Measurements from ENCODE around the gene FGFR1OP2. TPM values are rescaled to one million over a fixed set of nuclear protein-coding genes. Genes with fewer than 3 reads are reported as not detected.

The FGFR1OP2 gene
- total and polyA plus RNA-seq, 8 donors: 9.3 to 23.3 (median 11.6) TPM

DNA sequence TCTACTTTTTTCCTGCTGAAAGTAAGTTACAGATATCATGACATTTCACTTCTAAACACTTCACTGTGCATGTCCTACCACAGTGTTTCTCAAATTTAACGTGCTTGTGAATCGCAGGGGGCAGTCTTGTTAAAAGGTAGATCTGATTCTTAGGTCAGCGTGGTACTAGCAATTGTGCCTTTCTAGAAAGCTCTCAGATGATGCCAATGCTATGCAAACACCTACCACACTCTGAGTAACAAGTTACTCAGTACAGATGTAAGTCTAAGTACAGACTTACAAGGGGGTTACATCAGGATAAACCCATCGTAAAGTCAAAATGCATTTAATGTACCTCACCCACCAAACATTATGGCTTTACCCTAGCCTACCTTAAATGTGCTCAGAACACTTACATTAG lies 53.6 kb downstream of the FGFR1OP2 start:
- no peak for ATAC-seq
- TF ChIP-seq CTCF (IDR thresholded peaks at IDR 0.05): no peak
- WGBS, 2 donors: 85 to 90% methylated on average over 4 of the region's 4 CpGs
- H3K4me3 ChIP-seq: no peak overlapping the region
- peaks cover 0 to 51% (median 21%) of the 10 kb centered on the region in 3 donors for H3K36me3 ChIP-seq
- intact Hi-C loops (cut with DNase I): loop anchor here in 2 of 3 donors (10.0 kb wide), 1 partner anchor 47 kb away; no protein-coding TSS in a partner anchor
- no peak for FAIRE-seq
- DNase-seq: no peak
- no peaks in the 10 kb centered on the region for H3K9me3 ChIP-seq
- no peaks in the 10 kb centered on the region for H3K4me1 ChIP-seq
- no peak overlapping the region for H3K27ac ChIP-seq
- no peaks in the 10 kb centered on the region for H3K27me3 ChIP-seq

GRCh38 chr12:26994109-26994508 lies 55.8 kb downstream of the FGFR1OP2 start:
- FAIRE-seq (no peak), DNase-seq (no peak), ATAC-seq (no peak)
- H3K4me1 ChIP-seq: no peaks in the 10 kb centered on the region
- H3K27ac ChIP-seq: no peak overlapping the region
- WGBS, 2 donors: 86 to 95% methylated on average over 1 of the region's 1 CpG
- H3K4me3 ChIP-seq: no peak overlapping the region
- no peaks in the 10 kb centered on the region for H3K27me3 ChIP-seq
- H3K36me3 ChIP-seq: peaks cover 0 to 50% (median 27%) of the 10 kb centered on the region in 3 donors
- intact Hi-C loops (cut with DNase I): loop anchor here in 2 of 3 donors (10.0 kb wide), 1 partner anchor 49 kb away; no protein-coding TSS in a partner anchor
- no peak for TF ChIP-seq CTCF (IDR thresholded peaks at IDR 0.05)
- H3K9me3 ChIP-seq: no peaks in the 10 kb centered on the region

DNA sequence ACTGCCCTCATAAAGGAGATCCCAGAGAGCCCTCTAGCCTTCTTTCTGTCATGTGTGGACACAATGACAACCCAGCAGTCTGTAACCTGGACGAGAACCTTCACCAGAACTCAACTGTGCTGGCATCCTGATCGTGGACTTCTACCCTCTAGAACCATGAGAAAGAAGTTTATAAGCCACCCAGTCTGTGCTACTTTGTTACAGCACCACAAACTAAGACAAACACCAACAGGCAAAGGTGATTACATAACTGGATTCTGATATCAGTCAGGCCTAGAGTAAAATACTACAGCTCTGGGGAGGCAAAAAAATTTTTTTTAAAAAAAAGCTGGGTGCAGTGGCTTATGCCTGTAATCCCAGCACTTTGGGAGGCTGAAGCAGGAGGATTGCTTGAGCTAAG lies 57.4 kb downstream of the FGFR1OP2 start:
- H3K27ac ChIP-seq: no peak overlapping the region
- no peak for FAIRE-seq
- WGBS, 2 donors: 76 to 80% methylated on average over 2 of the region's 2 CpGs
- TF ChIP-seq CTCF (IDR thresholded peaks at IDR 0.05): no peak
- H3K4me3 ChIP-seq: no peak overlapping the region
- H3K9me3 ChIP-seq: no peaks in the 10 kb centered on the region
- H3K36me3 ChIP-seq: peaks cover 0 to 51% (median 22%) of the 10 kb centered on the region in 3 donors
- H3K27me3 ChIP-seq: no peaks in the 10 kb centered on the region
- no peak for DNase-seq
- no peak for ATAC-seq
- intact Hi-C loops (cut with DNase I): loop anchor here in 2 of 3 donors (10.0 kb wide), 1 partner anchor 51 kb away; no protein-coding TSS in a partner anchor
- H3K4me1 ChIP-seq: no peaks in the 10 kb centered on the region

- intact Hi-C loops (cut with DNase I): loop anchor here in 2 of 3 donors (10.0 kb wide), 1 partner anchor 52 kb away; no protein-coding TSS in a partner anchor
- H3K27me3 ChIP-seq: no peaks in the 10 kb centered on the region
- H3K4me1 ChIP-seq: no peaks in the 10 kb centered on the region
- DNase-seq: no peak
- FAIRE-seq: no peak
- H3K9me3 ChIP-seq: no peaks in the 10 kb centered on the region
- no peak for TF ChIP-seq CTCF (IDR thresholded peaks at IDR 0.05)
- ATAC-seq: no peak
- H3K27ac ChIP-seq: no peak overlapping the region
- no peak overlapping the region for H3K4me3 ChIP-seq
- 72 to 83% methylated on average over 2 of the region's 2 CpGs for WGBS, 2 donors
- peaks cover 0 to 47% (median 22%) of the 10 kb centered on the region in 3 donors for H3K36me3 ChIP-seq
Observed at GRCh38 chr12:26997003-26997402, 58.7 kb downstream of the FGFR1OP2 start.

GRCh38 chr12:27000961-27001360 lies 62.7 kb downstream of the FGFR1OP2 start:
- FAIRE-seq: no peak
- Histone ChIP-seq H3K4me1 (peaks cover 0 to 4% (median 0%) of the 10 kb centered on the region in 3 donors), H3K27me3 (no peaks in the 10 kb centered on the region), H3K36me3 (peaks cover 0 to 23% (median 6%) of the 10 kb centered on the region in 3 donors), H3K4me3 (no peak overlapping the region), H3K9me3 (no peaks in the 10 kb centered on the region), H3K27ac (no peak overlapping the region)
- intact Hi-C loops (cut with DNase I): no loop called here
- ATAC-seq: peak in 1 of 4 donors; percentile 39
- TF ChIP-seq CTCF (IDR thresholded peaks at IDR 0.05): no peak
- 76 to 78% methylated on average over 1 of the region's 1 CpG for WGBS, 2 donors
- no peak for DNase-seq

Data from pancreas (tissue), 10 donors.